ENCODE data around the gene CRB2.
"Not testable (repeated sequence)": the region's sequence is repeated elsewhere in the genome, so short reads cannot be mapped to it uniquely, and the experiment has no call there.

CRB2 gene

GRCh38 chr9:123327697-123328100 is 28.3 kb upstream of the CRB2 start:
- Histone ChIP-seq H3K27ac (no peak overlapping the region), H3K4me3 (no peak overlapping the region)
- no peak for DNase-seq (ENCODE audit: low spot score)
- TF ChIP-seq CTCF (IDR thresholded peaks at IDR 0.05): no peak

DNA sequence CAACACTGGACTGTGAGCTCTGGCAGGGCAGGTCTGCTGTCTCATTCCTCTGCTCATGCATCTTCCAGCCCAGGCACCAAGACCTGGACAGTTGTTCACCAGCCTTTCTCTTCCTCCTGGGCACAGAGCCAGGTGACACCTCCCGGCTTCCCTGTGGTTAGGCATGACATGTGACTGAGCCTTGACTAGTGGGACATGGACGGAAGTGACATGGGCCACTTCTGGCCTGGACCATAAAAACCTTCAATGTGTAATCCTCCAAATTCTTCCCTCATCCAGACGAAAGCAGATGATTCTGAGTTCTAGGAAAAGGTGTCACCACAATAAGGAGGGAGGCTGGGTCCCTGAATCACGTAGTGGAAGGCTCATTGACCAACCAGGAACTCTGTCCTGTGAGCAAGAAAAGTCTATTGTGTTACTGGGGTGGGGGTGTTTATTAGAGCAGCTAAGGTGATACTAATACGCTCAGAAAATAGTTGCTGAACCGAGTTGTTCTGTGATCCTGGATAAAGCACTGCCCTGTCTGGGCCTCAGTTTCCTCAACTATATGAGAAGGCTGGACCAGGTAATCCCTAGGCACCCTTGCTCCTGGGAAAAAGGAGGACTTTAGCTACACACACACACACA is 26.6 kb upstream of the CRB2 start:
- Histone ChIP-seq H3K27ac (no peak overlapping the region), H3K4me3 (no peak overlapping the region)
- TF ChIP-seq CTCF (IDR thresholded peaks at IDR 0.05): no peak
- DNase-seq (ENCODE audit: low spot score): no peak

DNA sequence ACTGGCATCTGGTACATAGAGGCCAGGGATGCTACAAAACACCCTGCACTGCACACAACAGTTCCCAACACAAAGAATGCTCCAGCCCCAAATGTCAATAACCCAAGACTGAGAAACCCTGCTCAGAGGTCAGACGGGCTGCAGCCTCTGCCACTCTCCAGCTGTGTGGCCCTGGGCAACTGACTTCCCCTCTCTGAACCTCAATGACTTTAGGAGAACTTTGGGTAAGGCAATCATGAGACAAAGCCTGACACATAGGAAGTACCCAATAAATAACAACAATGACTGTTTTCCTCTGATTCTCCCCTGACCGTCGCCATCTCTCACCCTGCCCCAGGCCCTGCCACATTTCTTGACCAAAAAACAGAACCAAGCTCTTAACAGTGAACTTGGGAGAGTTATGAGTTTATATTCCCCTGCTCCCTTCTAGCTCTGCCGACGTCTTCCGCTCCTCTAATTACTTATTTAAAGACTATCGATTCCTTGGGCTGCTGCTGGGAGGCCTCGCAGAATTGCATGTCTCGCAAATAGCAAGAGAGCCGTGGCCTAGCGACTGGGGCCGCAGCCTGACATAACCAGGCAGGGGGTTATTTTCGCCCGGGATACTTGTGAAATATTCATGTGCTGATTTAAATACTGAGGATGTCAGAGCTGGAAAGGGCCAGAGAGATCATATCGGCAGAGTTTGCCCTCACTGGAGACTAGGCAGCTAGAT is 24.5 kb upstream of the CRB2 start:
- Histone ChIP-seq H3K27ac (no peak overlapping the region), H3K4me3 (no peak overlapping the region)
- no peak for TF ChIP-seq CTCF (IDR thresholded peaks at IDR 0.05)
- DNase-seq (ENCODE audit: low spot score): no peak

GRCh38 chr9:123333058-123333669 is 22.8 kb upstream of the CRB2 start:
- H3K4me3 ChIP-seq; DNase-seq (ENCODE audit: low spot score); H3K27ac ChIP-seq: not testable (repeated sequence)

- no peak for TF ChIP-seq CTCF (IDR thresholded peaks at IDR 0.05)
- Histone ChIP-seq H3K4me3 (no peak overlapping the region), H3K27ac (no peak overlapping the region)
- no peak for DNase-seq (ENCODE audit: low spot score)
Observed at GRCh38 chr9:123334639-123335038, 21.4 kb upstream of the CRB2 start.

DNA sequence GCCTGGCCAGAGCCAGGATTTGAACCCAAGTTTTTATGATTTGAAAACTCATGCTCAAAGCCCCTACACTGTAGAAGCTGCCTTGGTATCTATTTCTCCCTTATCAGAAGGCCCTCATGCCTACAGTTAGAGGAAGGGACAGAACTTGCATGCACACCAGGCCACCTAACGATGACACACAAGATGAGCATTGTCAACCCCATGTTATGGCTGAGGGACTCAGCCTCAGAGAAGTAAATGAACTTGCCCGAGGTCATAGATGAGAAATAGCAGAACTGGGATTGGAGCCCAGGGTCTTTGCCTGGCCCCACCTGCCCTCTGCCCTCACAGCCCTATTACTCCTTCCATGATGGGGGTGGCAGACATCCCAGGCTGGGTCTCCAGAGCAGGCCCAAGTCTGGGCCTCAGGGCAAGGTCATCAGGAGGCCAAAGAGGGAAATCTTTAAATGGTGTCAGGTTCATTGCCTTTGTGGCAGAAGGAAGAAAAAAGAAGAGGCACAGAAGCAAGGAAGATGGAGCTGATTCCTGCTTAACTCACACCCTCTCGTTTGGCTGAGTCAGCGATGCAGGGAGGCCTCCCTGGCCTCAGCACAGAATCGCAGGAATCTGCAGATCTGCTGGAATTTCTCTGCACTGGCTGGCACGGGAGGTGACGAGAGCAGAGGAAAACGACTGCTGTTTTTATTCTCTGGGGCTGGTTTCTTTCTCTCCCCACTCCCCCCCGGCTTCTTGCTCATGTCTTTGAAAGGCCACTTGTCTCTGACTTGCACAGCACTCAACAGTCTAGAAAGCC is 20.6 kb upstream of the CRB2 start:
- DNase-seq (ENCODE audit: low spot score): no peak
- H3K27ac ChIP-seq: no peak overlapping the region

More for the DNA sequence above, 20.6 kb upstream of the CRB2 start:
- no peak overlapping the region for H3K4me3 ChIP-seq
- no peak for TF ChIP-seq CTCF (IDR thresholded peaks at IDR 0.05)

Measured in coronary artery (tissue), 2 donors.